ENCODE results near the gene RSBN1L. TPM values are rescaled to one million over a fixed set of nuclear protein-coding genes. Genes with fewer than 3 reads are reported as not detected.

RSBN1L gene
- polyA plus RNA-seq, 1 experiment = 2.8 TPM

- TF ChIP-seq CTCF (IDR thresholded peaks at IDR 0.05; ENCODE audit: insufficient read depth, low read depth, low read length) = no peak
- POLR2A ChIA-PET = no interaction called here
- CTCF ChIA-PET = interaction anchor here (1.3 to 1.8 kb wide), 2 partner anchors 16 to 24 kb away, joined by 5 to 7 read pairs; no protein-coding TSS in a partner anchor
- Histone ChIP-seq H3K4me3 (ENCODE audit: low read depth, low read length) (no peak overlapping the region), H3K27me3 (ENCODE audit: control insufficient read depth, insufficient read depth, low read length) (no peaks in the 10 kb centered on the region), H3K36me3 (ENCODE audit: control insufficient read depth, insufficient read depth, low read length) (no peaks in the 10 kb centered on the region; the same call in 1 of the 2 replicates)
- no peak for DNase-seq (ENCODE audit: low read depth)
These were observed 21.4 kb upstream of the RSBN1L start for GRCh38 chr7:77674878-77675277.

- DNase-seq (ENCODE audit: low read depth) = no peak
- ChIA-PET POLR2A (no interaction called here), CTCF (interaction anchor here (1.2 kb wide), 1 partner anchor 80 kb away, joined by 4 read pairs; no protein-coding TSS in a partner anchor)
- no peaks in the 10 kb centered on the region for H3K27me3 ChIP-seq (ENCODE audit: control insufficient read depth, insufficient read depth, low read length)
- no peak overlapping the region for H3K4me3 ChIP-seq (ENCODE audit: low read depth, low read length)
- no peak for TF ChIP-seq CTCF (IDR thresholded peaks at IDR 0.05; ENCODE audit: insufficient read depth, low read depth, low read length)
- H3K36me3 ChIP-seq (ENCODE audit: control insufficient read depth, insufficient read depth, low read length) = no peaks in the 10 kb centered on the region
These were observed 16.7 kb upstream of the RSBN1L start for GRCh38 chr7:77679608-77680007.

GRCh38 chr7:77680266-77680665 lies 16.0 kb upstream of the RSBN1L start:
- ChIA-PET CTCF (no interaction called here), POLR2A (no interaction called here)
- Histone ChIP-seq H3K36me3 (ENCODE audit: control insufficient read depth, insufficient read depth, low read length) (no peaks in the 10 kb centered on the region), H3K27me3 (ENCODE audit: control insufficient read depth, insufficient read depth, low read length) (no peaks in the 10 kb centered on the region), H3K4me3 (ENCODE audit: low read depth, low read length) (no peak overlapping the region)
- no peak for DNase-seq (ENCODE audit: low read depth)
- no peak for TF ChIP-seq CTCF (IDR thresholded peaks at IDR 0.05; ENCODE audit: insufficient read depth, low read depth, low read length)

- Histone ChIP-seq H3K36me3 (ENCODE audit: control insufficient read depth, insufficient read depth, low read length) (no peaks in the 10 kb centered on the region), H3K4me3 (ENCODE audit: low read depth, low read length) (no peak overlapping the region), H3K27me3 (ENCODE audit: control insufficient read depth, insufficient read depth, low read length) (no peaks in the 10 kb centered on the region)
- DNase-seq (ENCODE audit: low read depth) = no peak
- ChIA-PET CTCF (interaction anchor here (4.3 kb wide), 1 partner anchor 13 kb away, joined by 26 read pairs; the partner anchor contains the start of gene RSBN1L), POLR2A (interaction anchor here (0.6 kb wide), 1 partner anchor 145 kb away, joined by 3 read pairs; no protein-coding TSS in a partner anchor)
- TF ChIP-seq CTCF (IDR thresholded peaks at IDR 0.05; ENCODE audit: insufficient read depth, low read depth, low read length) = no peak
These were observed 12.2 kb upstream of the RSBN1L start for GRCh38 chr7:77684030-77684429.

- CTCF ChIA-PET = interaction anchor here (4.3 kb wide), 1 partner anchor 12 kb away, joined by 26 read pairs; the partner anchor contains the start of gene RSBN1L
- Histone ChIP-seq H3K27me3 (ENCODE audit: control insufficient read depth, insufficient read depth, low read length) (no peaks in the 10 kb centered on the region), H3K4me3 (ENCODE audit: low read depth, low read length) (no peak overlapping the region), H3K36me3 (ENCODE audit: control insufficient read depth, insufficient read depth, low read length) (no peaks in the 10 kb centered on the region)
- POLR2A ChIA-PET = no interaction called here
- TF ChIP-seq CTCF (IDR thresholded peaks at IDR 0.05; ENCODE audit: insufficient read depth, low read depth, low read length) = no peak
- no peak for DNase-seq (ENCODE audit: low read depth)
These were observed 11.0 kb upstream of the RSBN1L start for GRCh38 chr7:77685233-77685632.
